ENCODE results near the gene PNMA8C.
"Not testable (repeated sequence)": the region's sequence is repeated elsewhere in the genome, so short reads cannot be mapped to it uniquely, and the experiment has no call there.

Gene PNMA8C

GRCh38 chr19:46390121-46390858, 38.4 kb downstream of the PNMA8C start:
- DNase-seq (ENCODE audit: low read depth in 1 of 2, low spot score in 1 of 2): no peak

DNA sequence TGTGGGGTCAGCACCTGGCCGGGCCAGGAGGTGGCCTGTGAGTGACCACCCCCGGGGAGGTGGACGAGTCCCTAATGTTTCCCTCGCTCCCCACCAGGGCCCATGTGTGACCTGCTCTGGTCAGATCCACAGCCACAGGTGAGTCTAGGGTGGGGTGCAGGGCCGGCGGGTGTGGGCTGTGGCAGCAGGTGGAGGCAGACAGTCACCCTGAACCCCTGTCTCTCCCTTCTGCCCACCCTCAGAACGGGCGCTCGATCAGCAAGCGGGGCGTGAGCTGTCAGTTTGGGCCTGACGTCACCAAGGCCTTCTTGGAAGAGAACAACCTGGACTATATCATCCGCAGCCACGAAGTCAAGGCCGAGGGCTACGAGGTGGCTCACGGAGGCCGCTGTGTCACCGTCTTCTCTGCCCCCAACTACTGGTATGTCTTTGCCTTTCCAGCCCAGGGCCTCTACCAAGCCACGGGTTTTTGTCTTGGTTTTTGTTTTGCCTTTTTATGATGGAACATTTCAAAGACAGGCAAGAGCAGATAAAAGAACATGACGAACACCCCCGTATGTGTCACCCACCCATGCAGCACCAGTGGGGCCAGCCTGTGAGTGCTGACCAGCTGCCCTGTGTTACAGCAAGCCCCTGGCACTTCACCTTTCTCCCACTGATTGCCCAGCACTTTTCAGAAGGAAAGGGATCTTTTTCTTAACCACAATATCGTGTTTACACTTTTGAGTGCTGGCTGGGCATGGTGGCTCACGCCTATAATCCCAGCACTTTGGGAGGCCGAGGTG, 40.2 kb downstream of the PNMA8C start:
- DNase-seq (ENCODE audit: low read depth in 1 of 2, low spot score in 1 of 2): no peak

DNA sequence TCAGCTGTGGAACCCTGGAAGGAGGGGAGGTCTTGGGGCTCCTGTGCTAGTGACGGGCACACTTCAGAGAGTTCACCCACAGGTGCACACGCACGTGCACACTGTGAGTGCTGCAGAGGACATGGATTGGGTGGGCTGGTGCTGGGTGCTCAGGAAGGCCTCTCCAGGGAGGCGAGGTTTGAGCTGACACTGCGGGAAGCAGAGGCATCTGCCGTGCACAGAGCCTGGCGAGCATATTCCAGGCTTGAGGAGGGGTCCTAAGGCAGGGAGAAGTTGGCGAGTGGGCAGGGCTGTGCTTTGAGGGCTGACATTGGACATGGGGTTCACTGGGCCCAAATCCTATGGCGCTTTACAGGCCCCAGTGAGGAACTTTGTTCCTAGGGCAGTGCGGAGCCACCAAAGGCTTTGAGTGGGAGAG, 41.0 kb downstream of the PNMA8C start:
- no peak for DNase-seq (ENCODE audit: low read depth in 1 of 2, low spot score in 1 of 2)

GRCh38 chr19:46386996-46387712, 41.6 kb downstream of the PNMA8C start:
- no peak for DNase-seq (ENCODE audit: low read depth in 1 of 2, low spot score in 1 of 2)

- no peak for DNase-seq (ENCODE audit: low read depth in 1 of 2, low spot score in 1 of 2)
Measured at GRCh38 chr19:46386151-46386550, 42.6 kb downstream of the PNMA8C start.

GRCh38 chr19:46385636-46386035, 43.1 kb downstream of the PNMA8C start:
- no peak for DNase-seq (ENCODE audit: low read depth in 1 of 2, low spot score in 1 of 2)

DNA sequence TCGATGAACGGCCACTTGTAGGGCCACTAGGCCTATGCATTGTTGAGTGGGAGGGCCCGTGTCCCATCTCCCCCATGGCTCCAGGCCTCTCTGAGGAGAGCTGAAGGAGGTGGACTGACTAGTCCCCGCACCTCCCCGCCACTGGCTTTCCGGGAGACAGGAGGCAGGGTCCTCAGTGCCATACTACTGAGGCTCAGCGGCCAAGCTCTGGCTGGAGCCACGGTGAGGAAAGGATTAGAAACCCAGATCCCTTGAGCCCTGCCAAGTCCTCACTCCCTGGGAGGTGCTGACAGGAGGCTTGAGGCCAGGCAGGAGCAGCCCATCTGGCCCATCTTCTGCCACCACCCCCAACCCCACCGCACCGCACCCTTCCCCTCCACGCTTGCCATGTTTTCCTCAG, 44.3 kb downstream of the PNMA8C start:
- no peak for DNase-seq (ENCODE audit: low read depth in 1 of 2, low spot score in 1 of 2)

GRCh38 chr19:46383846-46384245, 44.9 kb downstream of the PNMA8C start:
- DNase-seq (ENCODE audit: low read depth in 1 of 2, low spot score in 1 of 2): no peak

GRCh38 chr19:46383171-46383815, 45.4 kb downstream of the PNMA8C start:
- DNase-seq (ENCODE audit: low read depth in 1 of 2, low spot score in 1 of 2): no peak

GRCh38 chr19:46381756-46382345, 46.9 kb downstream of the PNMA8C start:
- DNase-seq (ENCODE audit: low read depth in 1 of 2, low spot score in 1 of 2): no peak

GRCh38 chr19:46381346-46381745, 47.4 kb downstream of the PNMA8C start:
- DNase-seq (ENCODE audit: low read depth in 1 of 2, low spot score in 1 of 2): no peak

GRCh38 chr19:46380690-46381089, 48.0 kb downstream of the PNMA8C start:
- no peak for DNase-seq (ENCODE audit: low read depth in 1 of 2, low spot score in 1 of 2)

DNA sequence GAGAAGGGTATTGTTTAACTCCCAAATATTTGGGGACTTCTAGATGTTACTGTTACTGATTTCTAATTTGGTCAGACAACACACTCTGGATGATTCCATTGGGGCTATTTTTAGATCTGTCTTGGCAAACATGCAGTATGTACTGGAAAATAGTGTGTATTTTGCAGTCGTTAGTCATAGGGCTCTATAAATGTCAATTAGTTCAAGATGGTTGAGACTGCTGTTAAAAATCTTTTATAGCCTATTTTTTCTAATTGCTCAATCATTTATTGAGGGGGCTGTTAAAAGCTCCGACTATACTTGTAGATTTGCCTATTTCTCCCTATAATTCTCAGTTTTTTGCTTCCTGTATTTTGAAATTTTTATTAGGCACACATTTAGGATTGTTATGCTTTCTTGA, 50.5 kb downstream of the PNMA8C start:
- no peak for DNase-seq (ENCODE audit: low read depth in 1 of 2, low spot score in 1 of 2)

- no peak for DNase-seq (ENCODE audit: low read depth in 1 of 2, low spot score in 1 of 2)
Measured at GRCh38 chr19:46376241-46377153, 52.2 kb downstream of the PNMA8C start.

DNA sequence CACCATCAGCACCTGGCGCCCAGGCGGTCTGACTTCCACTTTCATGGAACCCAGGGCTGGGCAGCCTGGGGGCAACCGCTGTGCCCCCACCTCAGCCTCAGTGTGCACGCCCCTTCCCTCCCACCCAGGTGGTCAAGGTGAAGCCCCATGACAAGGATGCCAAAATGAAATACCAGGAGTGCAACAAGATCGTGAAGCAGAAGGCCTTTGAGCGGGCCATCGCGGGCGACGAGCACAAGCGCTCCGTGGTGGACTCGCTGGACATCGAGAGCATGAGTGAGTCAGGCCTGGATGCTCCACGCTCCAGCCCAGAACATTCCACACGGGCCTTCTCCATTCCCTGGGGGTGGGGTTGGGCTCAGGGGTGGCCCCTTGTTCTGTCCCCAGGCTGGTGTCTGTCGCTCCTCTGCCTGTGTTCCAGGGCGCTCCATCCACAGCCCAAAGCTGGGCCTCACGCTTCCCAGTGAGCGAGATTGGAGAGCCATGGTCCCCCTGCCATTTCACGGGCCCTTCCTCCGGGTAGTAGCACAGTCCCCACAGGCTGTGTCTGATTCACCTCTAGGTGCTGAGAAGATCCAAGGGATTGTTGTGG, 53.2 kb downstream of the PNMA8C start:
- not testable (repeated sequence) for DNase-seq (ENCODE audit: low read depth in 1 of 2, low spot score in 1 of 2)

All from activated T-helper 1 cell treated with anti-CD3 and anti-CD28 coated beads, Interleukin-2, amount 50 U/mL, for 16 hours (primary cell).